ENCODE data around the gene KCNB1.

The KCNB1 gene

GRCh38 chr20:49346682-49347081, 135.8 kb downstream of the KCNB1 start:
- no peak for DNase-seq

- no peak for DNase-seq
These were observed 136.9 kb downstream of the KCNB1 start for GRCh38 chr20:49345524-49345923.

- DNase-seq, result no peak
These were observed 137.5 kb downstream of the KCNB1 start for GRCh38 chr20:49344975-49345374.

- DNase-seq, result no peak
These were observed 138.3 kb downstream of the KCNB1 start for GRCh38 chr20:49344140-49344539.

- no peak for DNase-seq
These were observed 139.2 kb downstream of the KCNB1 start for GRCh38 chr20:49343246-49343645.

GRCh38 chr20:49340161-49340966, 142.1 kb downstream of the KCNB1 start:
- DNase-seq, result no peak

DNA sequence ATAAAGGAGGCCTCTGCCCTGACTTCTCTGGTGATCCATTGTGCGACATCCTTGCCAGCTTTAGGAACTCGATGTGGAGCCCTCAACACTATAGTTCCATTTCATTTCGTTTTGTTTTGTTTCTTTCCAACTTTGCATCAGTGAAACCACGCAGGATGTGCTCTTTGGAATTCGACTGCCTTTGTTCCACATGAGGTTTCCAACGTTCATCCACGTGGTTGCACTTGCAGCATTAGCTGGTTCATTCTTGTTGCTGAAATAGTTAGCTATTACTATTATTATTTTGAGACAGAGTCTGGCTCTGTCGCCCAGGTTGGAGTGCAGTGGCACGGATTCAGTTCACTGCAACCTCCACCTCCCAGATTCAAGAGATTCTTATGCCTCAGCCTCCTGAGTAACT, 143.3 kb downstream of the KCNB1 start:
- DNase-seq, result no peak

GRCh38 chr20:49338061-49338460, 144.4 kb downstream of the KCNB1 start:
- no peak for DNase-seq

GRCh38 chr20:49337357-49337756, 145.1 kb downstream of the KCNB1 start:
- no peak for DNase-seq

GRCh38 chr20:49336786-49337185, 145.7 kb downstream of the KCNB1 start:
- no peak for DNase-seq

GRCh38 chr20:49335476-49335875, 147.0 kb downstream of the KCNB1 start:
- no peak for DNase-seq

DNA sequence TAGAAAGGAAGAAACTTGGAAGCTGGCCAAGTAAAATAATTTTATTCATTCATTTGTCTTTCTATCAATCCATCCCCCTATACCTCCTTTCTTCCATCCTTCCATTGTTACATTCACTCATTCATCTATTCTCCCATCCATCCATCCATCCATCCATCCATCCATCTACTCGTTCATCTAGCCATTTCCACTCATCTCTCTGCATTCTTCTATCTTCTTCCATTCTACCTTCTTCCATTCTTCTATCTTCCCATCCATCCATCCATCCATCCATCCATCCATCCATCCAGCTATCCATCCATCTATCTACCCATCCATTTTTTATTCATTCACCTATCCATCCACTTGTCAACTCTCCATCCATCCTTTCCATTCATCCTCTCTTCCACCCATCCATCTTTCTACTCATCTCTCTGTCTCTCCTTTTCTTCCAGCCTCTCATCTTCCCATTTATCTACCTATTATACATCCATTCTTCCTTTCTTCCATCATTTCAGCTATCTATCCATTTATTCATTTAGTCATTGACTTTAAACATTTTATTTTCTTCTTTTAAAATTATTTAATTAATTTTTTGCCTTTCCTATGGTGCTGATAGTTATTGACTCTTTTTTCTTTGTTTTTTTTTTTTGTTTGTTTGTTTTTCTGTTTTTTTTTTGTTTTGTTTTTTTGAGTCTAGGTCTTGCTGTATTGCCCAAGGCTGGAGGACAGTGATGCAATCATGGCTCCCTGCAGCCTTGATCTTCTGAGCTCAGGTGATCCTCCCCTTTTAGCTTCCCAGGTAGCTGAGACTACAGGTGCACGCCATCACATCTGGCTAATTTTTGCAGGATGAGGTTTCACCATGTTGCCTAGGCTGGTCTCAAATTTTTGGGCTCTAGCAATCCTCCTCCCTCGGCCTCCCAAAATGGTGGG, 151.5 kb downstream of the KCNB1 start:
- no peak for DNase-seq

DNA sequence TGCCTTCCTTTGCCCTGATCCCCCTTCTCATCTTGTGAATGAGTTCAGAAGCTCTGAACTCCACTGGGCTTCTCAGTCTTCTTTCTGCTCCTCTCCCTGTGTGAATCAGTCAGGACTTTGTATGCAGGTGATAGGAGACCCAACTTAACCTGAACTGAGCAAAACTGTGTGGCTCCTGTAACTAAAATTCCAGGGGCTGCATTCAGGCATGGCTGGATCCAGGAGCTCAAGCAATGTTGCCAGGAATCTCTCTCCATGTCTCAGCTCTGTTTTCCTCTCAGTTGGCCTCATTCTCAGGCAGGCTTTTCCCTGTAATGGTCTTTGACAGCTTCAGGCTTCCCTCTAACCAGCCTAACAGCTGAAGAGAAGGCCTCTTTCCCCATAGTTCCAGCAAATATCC, 153.7 kb downstream of the KCNB1 start:
- DNase-seq, result no peak

- no peak for DNase-seq
These were observed 156.4 kb downstream of the KCNB1 start for GRCh38 chr20:49326026-49326425.

DNA sequence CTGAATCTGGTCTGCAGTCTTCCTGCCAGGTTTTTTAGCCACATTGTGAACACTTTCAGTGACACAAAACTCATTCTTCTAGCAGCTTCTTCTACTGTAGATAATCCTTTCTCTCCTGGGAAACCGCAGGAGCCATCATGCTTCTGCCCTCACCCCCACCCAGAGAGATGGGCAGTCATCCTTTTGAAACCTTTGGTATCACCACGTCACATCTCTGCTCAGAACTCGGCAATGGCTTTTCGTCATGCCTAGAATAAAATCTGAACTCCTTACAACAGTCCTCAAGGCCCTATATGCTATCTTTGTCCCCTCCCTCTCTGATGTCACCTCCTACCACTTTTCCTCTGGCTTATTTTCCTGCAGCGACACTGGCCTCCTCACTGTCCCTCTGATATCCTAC, 158.2 kb downstream of the KCNB1 start:
- DNase-seq, result no peak

GRCh38 chr20:49323622-49324238, 158.7 kb downstream of the KCNB1 start:
- DNase-seq, result peak; percentile 33

DNA sequence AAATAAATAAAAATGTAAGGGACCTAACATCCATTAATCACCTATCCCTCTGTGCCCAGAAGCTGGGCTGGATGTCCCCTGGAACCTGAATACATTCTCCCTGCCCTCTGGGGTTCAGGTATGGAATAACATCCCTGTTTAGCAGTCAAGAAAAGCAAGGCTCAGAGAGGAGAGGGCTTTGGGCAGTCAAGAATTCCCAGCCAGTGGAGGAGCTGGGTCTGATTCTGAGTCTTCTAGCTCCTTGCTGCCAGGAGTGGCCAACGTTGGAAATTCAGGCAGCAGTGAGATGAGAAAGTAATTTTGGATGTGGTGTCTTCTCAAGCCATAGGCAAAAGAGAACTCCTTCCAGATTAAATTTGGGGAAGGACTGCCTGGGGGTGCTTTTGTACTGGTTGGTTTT, 162.0 kb downstream of the KCNB1 start:
- no peak for DNase-seq

DNA sequence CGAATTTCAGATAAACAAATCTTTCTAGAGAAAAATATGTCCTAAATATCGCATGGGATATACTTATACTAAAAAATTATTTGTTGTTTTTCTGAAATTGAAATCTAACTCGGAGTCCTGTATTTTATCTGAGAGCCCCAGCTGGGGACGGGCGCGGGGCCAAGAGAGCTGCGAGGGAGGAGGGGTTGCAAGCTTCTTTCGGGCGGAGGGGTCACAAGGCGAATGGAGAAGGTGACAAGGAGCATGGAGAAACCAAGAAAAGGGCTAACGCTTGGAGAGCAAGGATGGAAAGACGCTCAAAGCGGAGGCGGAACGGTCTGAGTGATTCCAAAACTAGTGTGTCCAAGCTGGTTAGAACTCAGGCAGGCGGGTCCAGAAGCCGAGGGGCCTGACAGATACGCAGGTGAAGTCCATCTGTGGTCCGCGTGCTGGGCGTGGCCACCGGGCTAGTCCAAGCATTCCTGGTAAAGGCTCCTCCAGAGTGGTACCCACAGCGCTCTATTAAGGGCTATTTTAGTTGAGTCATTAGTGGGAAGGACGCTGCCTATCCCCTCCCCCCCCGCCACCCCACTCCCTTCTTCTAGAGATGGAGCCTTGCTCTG, 163.2 kb downstream of the KCNB1 start:
- DNase-seq, result no peak

- DNase-seq, result peak; percentile 27
These were observed 163.8 kb downstream of the KCNB1 start for GRCh38 chr20:49318430-49319207.

DNA sequence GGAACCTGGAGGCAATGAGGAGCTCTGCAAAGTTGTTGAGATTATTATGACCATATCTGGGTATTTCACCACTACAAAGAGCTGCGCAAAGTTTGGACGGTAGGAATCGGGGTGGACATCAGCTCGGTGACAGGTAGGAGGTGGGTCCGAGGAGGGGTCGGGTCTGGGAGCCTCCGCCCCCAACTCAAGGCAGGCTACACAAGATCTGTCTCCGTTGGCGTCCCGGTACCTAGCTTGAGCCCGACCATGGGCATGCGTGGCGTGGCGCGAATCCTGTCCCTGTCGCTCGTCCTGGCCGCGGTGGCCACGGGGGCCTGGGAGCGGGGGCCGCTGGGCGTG, 164.4 kb downstream of the KCNB1 start:
- DNase-seq, result no peak

- DNase-seq, result no peak
These were observed 165.8 kb downstream of the KCNB1 start for GRCh38 chr20:49316704-49317103.

DNA sequence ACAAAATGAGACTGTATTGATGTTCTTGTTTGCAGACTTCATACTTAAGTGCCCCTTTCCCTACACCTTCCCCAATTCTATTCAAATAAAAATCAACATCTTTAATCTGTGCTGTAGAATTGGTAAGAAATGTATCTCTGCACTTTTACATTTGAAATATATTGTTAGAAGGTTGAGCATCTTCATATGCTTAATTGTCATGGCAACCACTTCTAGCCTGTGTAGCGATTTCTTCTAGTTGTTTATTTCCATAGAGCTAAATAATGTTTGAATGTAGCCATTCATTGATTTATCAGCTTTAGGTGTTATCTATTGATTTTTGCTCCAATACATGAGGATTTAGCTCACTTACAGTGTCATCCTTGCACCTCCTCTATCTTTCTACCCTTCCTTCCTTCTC, 166.9 kb downstream of the KCNB1 start:
- DNase-seq, result no peak
